Memory B cell (primary cell): ENCODE results near the gene NDUFB7.
"Not testable (repeated sequence)": the region's sequence is repeated elsewhere in the genome, so short reads cannot be mapped to it uniquely, and the experiment has no call there.

Experiments
- ATAC-seq: fragments of 150-1000 bp; cut with Tn5 transposase; 2 replicates; pipeline ENCODE4 v1.10.0; 2021; ENCODE audit warnings: low read depth, mild to moderate bottlenecking, moderate library complexity
- DNase-seq, 2 donors: peaks; one replicate each; pipeline ENCODE4 v3.0.0; 2022; ENCODE audit warnings: low spot score in 2 of 2
- H3K27ac Mint-ChIP-seq: one replicate; pipeline ENCODE4 v1.8.0; 2022; ENCODE audit warnings: mild to moderate bottlenecking, moderate library complexity, mixed read lengths
- H3K27me3 Mint-ChIP-seq: one replicate; pipeline ENCODE4 v1.8.0; 2022; ENCODE audit warnings: mixed read lengths
- H3K36me3 Mint-ChIP-seq: one replicate; pipeline ENCODE4 v1.8.0; 2022; ENCODE audit warnings: mild to moderate bottlenecking, mixed read lengths
- H3K4me1 Mint-ChIP-seq: one replicate; pipeline ENCODE4 v1.8.0; 2022; ENCODE audit warnings: mixed read lengths
- H3K4me3 Mint-ChIP-seq: one replicate; pipeline ENCODE4 v1.8.0; 2022; ENCODE audit warnings: mild to moderate bottlenecking, moderate library complexity, mixed read lengths
- H3K9me3 Mint-ChIP-seq: one replicate; pipeline ENCODE4 v1.8.0; 2022; ENCODE audit warnings: mixed read lengths

The NDUFB7 gene

GRCh38 chr19:14585187-14585586 is 13.3 kb upstream of the NDUFB7 start:
- DNase-seq, ATAC-seq, H3K27me3 Mint-ChIP-seq, H3K9me3 Mint-ChIP-seq: not testable (repeated sequence)
- peak overlapping the region; percentile 96 for H3K27ac Mint-ChIP-seq
- H3K4me1 Mint-ChIP-seq, result peaks cover 43% of the 10 kb centered on the region
- peaks cover 18% of the 10 kb centered on the region for H3K36me3 Mint-ChIP-seq
- peak overlapping the region; percentile 99 for H3K4me3 Mint-ChIP-seq

GRCh38 chr19:14584372-14584771 is 12.5 kb upstream of the NDUFB7 start:
- H3K27ac Mint-ChIP-seq, result peak overlapping the region; percentile 96
- H3K36me3 Mint-ChIP-seq, result peaks cover 18% of the 10 kb centered on the region
- DNase-seq, ATAC-seq, H3K9me3 Mint-ChIP-seq, H3K27me3 Mint-ChIP-seq: not testable (repeated sequence)
- peak overlapping the region; percentile 99 for H3K4me3 Mint-ChIP-seq
- H3K4me1 Mint-ChIP-seq, result peaks cover 47% of the 10 kb centered on the region

- Mint-ChIP-seq H3K9me3 (no peaks in the 10 kb centered on the region), H3K27ac (peak within 1 kb of the TSS; percentile 96), H3K4me1 (peaks cover 44% of the 10 kb centered on the region), H3K27me3 (no peaks in the 10 kb centered on the region), H3K4me3 (peak within 1 kb of the TSS; percentile 99), H3K36me3 (peaks cover 11% of the 10 kb centered on the region)
- DNase-seq, result peak; percentile 69 to 83
- peak; percentile 94 for ATAC-seq
These were observed 11.1 kb upstream of the NDUFB7 start, which contains the start of gene CLEC17A for GRCh38 chr19:14582894-14583340. Gene CLEC17A (plus strand): TSS chr19:14583084. CDS start chr19:14583161, 77 bp downstream.

GRCh38 chr19:14580623-14581237 is 8.9 kb upstream of the NDUFB7 start:
- Mint-ChIP-seq H3K27ac (peak overlapping the region; percentile 10), H3K4me1 (peaks cover 40% of the 10 kb centered on the region)
- ATAC-seq, result peak; percentile 35

DNA sequence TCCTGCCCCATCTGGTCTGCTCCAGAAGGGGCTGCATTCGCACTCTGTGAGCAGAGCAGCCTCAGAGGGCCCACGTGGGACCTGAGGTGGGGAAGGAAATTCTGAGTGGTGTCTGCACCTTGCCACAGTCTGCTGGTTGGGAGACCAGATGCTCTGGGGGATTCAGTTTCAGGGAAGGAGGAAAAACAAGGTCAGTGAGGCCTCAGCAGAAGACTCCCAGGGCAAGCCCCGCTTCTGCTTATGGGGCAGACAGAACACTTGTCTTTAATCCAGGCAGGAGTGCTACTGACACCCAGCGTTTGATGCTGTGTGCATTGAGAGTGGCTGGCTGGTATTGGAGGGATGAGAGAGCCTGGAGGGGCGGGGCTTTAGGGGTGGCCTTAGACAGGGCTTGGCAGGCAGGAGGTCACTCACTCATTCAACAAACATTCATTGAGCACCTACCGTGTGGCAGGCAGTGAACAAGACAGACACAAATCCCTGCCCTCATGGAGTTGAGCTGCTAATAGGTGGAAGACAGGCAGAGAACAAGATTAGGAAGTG is 6.1 kb upstream of the NDUFB7 start:
- ATAC-seq (peak; percentile 21), DNase-seq (peak in 1 of 2 donors; percentile 14)
- Mint-ChIP-seq H3K4me1 (peaks cover 46% of the 10 kb centered on the region), H3K27me3 (no peaks in the 10 kb centered on the region), H3K4me3 (peak overlapping the region; percentile 60), H3K27ac (peak overlapping the region; percentile 66), H3K9me3 (no peaks in the 10 kb centered on the region), H3K36me3 (no peaks in the 10 kb centered on the region)

More at GRCh38 chr19:14580623-14581237, 8.9 kb upstream of the NDUFB7 start:
- Mint-ChIP-seq H3K4me3 (no peak overlapping the region), H3K27me3 (no peaks in the 10 kb centered on the region), H3K36me3 (no peaks in the 10 kb centered on the region), H3K9me3 (no peaks in the 10 kb centered on the region)
- no peak for DNase-seq

GRCh38 chr19:14577264-14577663 is 5.4 kb upstream of the NDUFB7 start:
- H3K4me3 Mint-ChIP-seq, result peak overlapping the region; percentile 38
- no peaks in the 10 kb centered on the region for H3K27me3 Mint-ChIP-seq
- no peaks in the 10 kb centered on the region for H3K36me3 Mint-ChIP-seq
- H3K27ac Mint-ChIP-seq, result peak overlapping the region; percentile 66
- no peaks in the 10 kb centered on the region for H3K9me3 Mint-ChIP-seq
- peak; percentile 5 for ATAC-seq
- H3K4me1 Mint-ChIP-seq, result peaks cover 43% of the 10 kb centered on the region
- no peak for DNase-seq

DNA sequence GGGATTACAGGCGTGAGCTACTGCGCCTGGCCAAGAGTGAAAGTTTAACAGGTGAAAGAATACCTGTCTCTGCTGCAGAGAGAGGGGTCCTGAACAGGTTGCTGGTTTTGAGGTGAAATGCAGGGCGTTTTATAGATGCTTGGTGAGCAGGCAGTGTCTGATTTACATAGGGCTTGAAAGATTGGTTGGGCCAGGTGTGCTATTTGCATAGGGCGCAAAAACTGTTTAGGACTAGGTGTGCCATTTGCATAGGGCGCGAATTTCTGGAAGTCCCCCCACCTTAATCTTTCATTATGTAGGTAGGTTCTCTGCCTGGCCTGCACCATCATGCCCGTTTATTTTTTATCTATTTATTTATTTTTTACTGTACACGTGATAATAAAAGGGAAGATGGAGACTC is 4.5 kb upstream of the NDUFB7 start:
- ATAC-seq (no peak), DNase-seq (no peak)
- peak overlapping the region; percentile 66 for H3K27ac Mint-ChIP-seq
- H3K9me3 Mint-ChIP-seq, result no peaks in the 10 kb centered on the region
- H3K4me3 Mint-ChIP-seq, result no peak overlapping the region
- H3K36me3 Mint-ChIP-seq, result no peaks in the 10 kb centered on the region
- H3K27me3 Mint-ChIP-seq, result no peaks in the 10 kb centered on the region
- peaks cover 42% of the 10 kb centered on the region for H3K4me1 Mint-ChIP-seq

DNA sequence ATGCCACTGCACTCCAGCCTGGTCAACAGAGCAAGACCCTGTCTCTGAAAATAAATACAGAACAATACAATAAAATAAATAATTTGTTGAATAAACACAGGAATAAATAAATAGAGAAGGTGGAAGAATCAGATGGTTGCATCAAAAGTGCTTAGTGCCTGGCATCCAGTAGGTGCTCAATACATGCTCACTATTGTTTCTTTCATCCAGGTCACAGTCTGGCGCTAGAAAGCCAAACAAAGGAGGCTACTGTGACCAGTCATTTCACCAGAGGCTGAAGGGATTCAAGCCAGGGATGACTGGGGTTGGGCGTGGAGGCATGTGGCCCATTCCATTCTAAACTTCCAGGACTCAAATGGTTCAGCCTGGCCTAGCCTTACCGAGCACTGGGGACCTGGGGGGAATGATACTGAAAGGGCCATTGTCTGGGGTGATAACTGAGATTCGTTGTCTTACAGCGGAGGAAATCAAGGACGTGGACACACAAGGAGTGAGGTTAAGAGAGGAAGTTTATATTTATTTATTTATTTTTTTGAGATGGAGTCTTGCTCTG is 3.6 kb upstream of the NDUFB7 start:
- no peaks in the 10 kb centered on the region for H3K27me3 Mint-ChIP-seq
- H3K4me3 Mint-ChIP-seq, result no peak overlapping the region
- peaks cover 39% of the 10 kb centered on the region for H3K4me1 Mint-ChIP-seq
- H3K9me3 Mint-ChIP-seq, result no peaks in the 10 kb centered on the region
- H3K27ac Mint-ChIP-seq, result peak overlapping the region; percentile 62
- no peak for DNase-seq
- no peak for ATAC-seq
- peaks cover 1% of the 10 kb centered on the region for H3K36me3 Mint-ChIP-seq

DNA sequence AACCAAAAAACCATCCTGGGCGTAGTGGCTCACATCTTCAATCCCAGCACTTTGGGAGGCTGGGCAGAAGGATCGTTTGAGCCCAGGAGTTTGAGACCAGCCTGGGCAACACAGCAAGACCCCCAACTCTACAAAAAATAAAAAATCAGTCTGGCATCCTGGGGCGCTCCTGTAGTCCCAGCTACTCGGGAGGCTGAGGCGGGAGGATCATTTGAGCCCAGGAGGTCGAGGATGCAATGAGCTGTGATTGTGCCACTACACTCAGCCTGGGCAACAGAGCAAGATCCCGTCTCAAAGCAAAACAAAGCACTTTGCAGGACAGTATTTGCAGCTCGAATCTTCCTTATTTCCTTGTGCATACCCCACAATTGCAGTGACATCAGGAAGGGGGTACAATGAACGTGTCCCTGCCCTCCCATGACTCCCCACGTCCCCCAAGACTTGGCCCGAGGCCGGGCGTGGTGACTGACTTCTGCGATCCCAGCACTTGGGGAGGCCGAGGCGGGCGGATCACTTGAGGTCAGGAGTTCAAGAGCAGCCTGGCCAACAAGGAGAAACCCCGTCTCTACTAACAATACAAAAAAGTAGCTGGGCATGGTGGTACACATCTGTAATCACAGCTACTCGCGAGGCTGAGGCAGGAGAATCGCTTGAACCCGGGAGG is 870 bp downstream of the NDUFB7 start:
- H3K9me3 Mint-ChIP-seq, result no peaks in the 10 kb centered on the region
- ATAC-seq (no peak), DNase-seq (no peak)
- peak overlapping the region; percentile 95 for H3K4me3 Mint-ChIP-seq
- no peaks in the 10 kb centered on the region for H3K27me3 Mint-ChIP-seq
- H3K36me3 Mint-ChIP-seq, result peaks cover 8% of the 10 kb centered on the region
- peaks cover 30% of the 10 kb centered on the region for H3K4me1 Mint-ChIP-seq
- H3K27ac Mint-ChIP-seq, result peak overlapping the region; percentile 90

- Mint-ChIP-seq H3K36me3 (peaks cover 12% of the 10 kb centered on the region), H3K27me3 (no peaks in the 10 kb centered on the region), H3K4me1 (peaks cover 17% of the 10 kb centered on the region), H3K9me3 (no peaks in the 10 kb centered on the region), H3K27ac (peak overlapping the region; percentile 49), H3K4me3 (no peak overlapping the region)
- no peak for ATAC-seq
- DNase-seq, result no peak
These were observed 4.8 kb downstream of the NDUFB7 start for GRCh38 chr19:14567079-14567478.

DNA sequence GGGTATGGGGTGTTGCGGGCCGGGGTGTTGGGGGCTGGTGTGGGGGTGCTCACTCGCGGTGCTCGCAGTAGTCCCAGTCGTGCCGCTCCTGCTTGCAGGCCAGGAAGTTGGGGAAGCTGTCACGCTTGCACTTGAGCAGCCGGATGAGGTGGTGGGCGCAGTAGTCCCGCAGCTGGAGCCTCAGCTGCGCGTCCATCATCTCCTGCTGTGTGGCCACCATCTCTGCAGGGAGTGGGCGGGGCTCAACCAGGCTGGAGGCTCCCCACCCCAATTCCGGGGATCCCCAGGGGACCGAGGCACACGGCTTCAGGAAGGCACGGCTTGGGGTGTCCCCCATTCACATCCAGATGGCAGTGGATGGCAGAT is 5.2 kb downstream of the NDUFB7 start:
- peaks cover 12% of the 10 kb centered on the region for H3K36me3 Mint-ChIP-seq
- H3K27ac Mint-ChIP-seq, result no peak overlapping the region
- no peaks in the 10 kb centered on the region for H3K9me3 Mint-ChIP-seq
- H3K4me3 Mint-ChIP-seq, result no peak overlapping the region
- DNase-seq (no peak), ATAC-seq (no peak)
- H3K27me3 Mint-ChIP-seq, result no peaks in the 10 kb centered on the region
- H3K4me1 Mint-ChIP-seq, result peaks cover 17% of the 10 kb centered on the region

- H3K4me3 Mint-ChIP-seq, result no peak overlapping the region
- H3K4me1 Mint-ChIP-seq, result peaks cover 18% of the 10 kb centered on the region
- DNase-seq (no peak), ATAC-seq (no peak)
- H3K27ac Mint-ChIP-seq, result no peak overlapping the region
- H3K36me3 Mint-ChIP-seq, result peaks cover 12% of the 10 kb centered on the region
- no peaks in the 10 kb centered on the region for H3K9me3 Mint-ChIP-seq
- no peaks in the 10 kb centered on the region for H3K27me3 Mint-ChIP-seq
These were observed 5.8 kb downstream of the NDUFB7 start for GRCh38 chr19:14565765-14566711.

DNA sequence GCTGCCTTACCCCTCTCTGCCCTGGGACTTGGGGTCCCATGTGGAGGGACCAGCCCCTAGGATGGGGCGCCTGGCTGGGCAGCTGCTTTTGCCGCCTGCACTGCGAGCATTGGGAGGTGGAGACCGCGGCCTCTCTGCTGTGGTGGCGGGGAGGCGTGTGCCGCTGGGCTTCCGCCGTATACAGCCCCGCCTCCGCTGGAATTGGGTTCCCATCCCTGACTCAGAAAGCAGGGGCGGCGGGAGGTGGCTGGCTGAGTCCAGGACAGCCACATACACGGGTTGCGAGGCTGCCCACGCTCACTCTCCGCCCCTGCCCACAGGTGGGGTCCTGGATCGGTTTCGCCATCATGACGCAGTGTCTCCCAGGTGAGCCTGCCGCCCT is 6.6 kb downstream of the NDUFB7 start:
- no peaks in the 10 kb centered on the region for H3K27me3 Mint-ChIP-seq
- no peak overlapping the region for H3K4me3 Mint-ChIP-seq
- H3K4me1 Mint-ChIP-seq, result peaks cover 18% of the 10 kb centered on the region
- H3K9me3 Mint-ChIP-seq, result no peaks in the 10 kb centered on the region
- DNase-seq (no peak), ATAC-seq (no peak)
- no peak overlapping the region for H3K27ac Mint-ChIP-seq
- peaks cover 10% of the 10 kb centered on the region for H3K36me3 Mint-ChIP-seq
